Measurements from ENCODE around the gene RFK. TPM values are rescaled to one million over a fixed set of nuclear protein-coding genes. Genes with fewer than 3 reads are reported as not detected.

The RFK gene
- total and polyA plus RNA-seq, 9 of the 15 experiments (the other 6 are each of a cell fraction or from before 2014, with no cell fraction given) = 3.8 to 51.1 (median 14.8) TPM

DNA sequence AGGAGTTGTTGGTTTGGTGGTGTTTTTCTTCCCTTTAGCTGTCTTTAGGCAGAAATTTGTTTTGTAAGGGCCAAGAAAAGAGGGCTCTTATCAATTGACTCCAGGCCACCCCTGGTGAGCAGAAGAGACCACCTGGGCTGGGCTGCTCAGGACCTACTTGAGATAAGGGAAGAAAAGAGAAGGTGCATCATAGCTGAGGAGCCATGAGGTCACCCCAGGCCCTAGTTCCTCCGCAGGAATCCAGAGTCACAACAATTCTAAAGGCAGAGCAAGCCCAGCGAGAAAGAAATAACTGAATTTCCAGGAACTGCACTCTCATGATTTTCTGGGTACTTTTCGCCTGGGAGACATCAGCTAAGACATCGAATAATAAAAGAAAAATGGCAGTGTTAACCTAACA, 34.9 kb downstream of the RFK start (continued):
- TF ChIP-seq, protein P1, sequence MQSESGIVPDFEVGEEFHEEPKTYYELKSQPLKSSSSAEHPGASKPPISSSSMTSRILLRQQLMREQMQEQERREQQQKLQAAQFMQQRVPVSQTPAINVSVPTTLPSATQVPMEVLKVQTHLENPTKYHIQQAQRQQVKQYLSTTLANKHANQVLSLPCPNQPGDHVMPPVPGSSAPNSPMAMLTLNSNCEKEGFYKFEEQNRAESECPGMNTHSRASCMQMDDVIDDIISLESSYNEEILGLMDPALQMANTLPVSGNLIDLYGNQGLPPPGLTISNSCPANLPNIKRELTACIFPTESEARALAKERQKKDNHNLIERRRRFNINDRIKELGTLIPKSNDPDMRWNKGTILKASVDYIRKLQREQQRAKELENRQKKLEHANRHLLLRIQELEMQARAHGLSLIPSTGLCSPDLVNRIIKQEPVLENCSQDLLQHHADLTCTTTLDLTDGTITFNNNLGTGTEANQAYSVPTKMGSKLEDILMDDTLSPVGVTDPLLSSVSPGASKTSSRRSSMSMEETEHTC (IDR thresholded peaks at IDR 0.05) = no peak
- TF ChIP-seq, protein P2, sequence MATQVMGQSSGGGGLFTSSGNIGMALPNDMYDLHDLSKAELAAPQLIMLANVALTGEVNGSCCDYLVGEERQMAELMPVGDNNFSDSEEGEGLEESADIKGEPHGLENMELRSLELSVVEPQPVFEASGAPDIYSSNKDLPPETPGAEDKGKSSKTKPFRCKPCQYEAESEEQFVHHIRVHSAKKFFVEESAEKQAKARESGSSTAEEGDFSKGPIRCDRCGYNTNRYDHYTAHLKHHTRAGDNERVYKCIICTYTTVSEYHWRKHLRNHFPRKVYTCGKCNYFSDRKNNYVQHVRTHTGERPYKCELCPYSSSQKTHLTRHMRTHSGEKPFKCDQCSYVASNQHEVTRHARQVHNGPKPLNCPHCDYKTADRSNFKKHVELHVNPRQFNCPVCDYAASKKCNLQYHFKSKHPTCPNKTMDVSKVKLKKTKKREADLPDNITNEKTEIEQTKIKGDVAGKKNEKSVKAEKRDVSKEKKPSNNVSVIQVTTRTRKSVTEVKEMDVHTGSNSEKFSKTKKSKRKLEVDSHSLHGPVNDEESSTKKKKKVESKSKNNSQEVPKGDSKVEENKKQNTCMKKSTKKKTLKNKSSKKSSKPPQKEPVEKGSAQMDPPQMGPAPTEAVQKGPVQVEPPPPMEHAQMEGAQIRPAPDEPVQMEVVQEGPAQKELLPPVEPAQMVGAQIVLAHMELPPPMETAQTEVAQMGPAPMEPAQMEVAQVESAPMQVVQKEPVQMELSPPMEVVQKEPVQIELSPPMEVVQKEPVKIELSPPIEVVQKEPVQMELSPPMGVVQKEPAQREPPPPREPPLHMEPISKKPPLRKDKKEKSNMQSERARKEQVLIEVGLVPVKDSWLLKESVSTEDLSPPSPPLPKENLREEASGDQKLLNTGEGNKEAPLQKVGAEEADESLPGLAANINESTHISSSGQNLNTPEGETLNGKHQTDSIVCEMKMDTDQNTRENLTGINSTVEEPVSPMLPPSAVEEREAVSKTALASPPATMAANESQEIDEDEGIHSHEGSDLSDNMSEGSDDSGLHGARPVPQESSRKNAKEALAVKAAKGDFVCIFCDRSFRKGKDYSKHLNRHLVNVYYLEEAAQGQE (IDR thresholded peaks at IDR 0.05; ENCODE audit: borderline replicate concordance) = no peak; the same call in 1 of the 2 replicates
- TF ChIP-seq, protein P2 (CRISPR knock-in tag; IDR thresholded peaks at IDR 0.05; ENCODE audit: low read depth) = no peak
- TF ChIP-seq, protein P3, sequence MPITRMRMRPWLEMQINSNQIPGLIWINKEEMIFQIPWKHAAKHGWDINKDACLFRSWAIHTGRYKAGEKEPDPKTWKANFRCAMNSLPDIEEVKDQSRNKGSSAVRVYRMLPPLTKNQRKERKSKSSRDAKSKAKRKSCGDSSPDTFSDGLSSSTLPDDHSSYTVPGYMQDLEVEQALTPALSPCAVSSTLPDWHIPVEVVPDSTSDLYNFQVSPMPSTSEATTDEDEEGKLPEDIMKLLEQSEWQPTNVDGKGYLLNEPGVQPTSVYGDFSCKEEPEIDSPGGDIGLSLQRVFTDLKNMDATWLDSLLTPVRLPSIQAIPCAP (CRISPR knock-in tag; IDR thresholded peaks at IDR 0.05; ENCODE audit: borderline replicate concordance) = no peak
- TF ChIP-seq SMARCC2 (IDR thresholded peaks at IDR 0.05; ENCODE audit: low read depth) (peak; percentile 74; the same call in 1 of the 2 replicates), BHLHE40 (IDR thresholded peaks at IDR 0.05; ENCODE audit: low read length) (peak; percentile 32; the same call in 1 of the 2 replicates), PHTF2 (CRISPR knock-in tag; IDR thresholded peaks at IDR 0.05) (no peak), ZNF184 (CRISPR knock-in tag; IDR thresholded peaks at IDR 0.05) (no peak), ELF2 (CRISPR knock-in tag; IDR thresholded peaks at IDR 0.05) (no peak), ZNF282 (CRISPR knock-in tag; IDR thresholded peaks at IDR 0.05) (no peak), TCF3 (CRISPR knock-in tag; IDR thresholded peaks at IDR 0.05) (peak; percentile 95), MIER1 (IDR thresholded peaks at IDR 0.05; ENCODE audit: low read depth) (no peak), FOXA1 (IDR thresholded peaks at IDR 0.05; ENCODE audit: borderline replicate concordance) (no peak), CCAR2 (IDR thresholded peaks at IDR 0.05; ENCODE audit: low read depth, low read length) (no peak), CHD4 (IDR thresholded peaks at IDR 0.05; ENCODE audit: insufficient read depth, insufficient replicate concordance, low read depth, low read length, poor library complexity, severe bottlenecking) (no peak), SIN3A (IDR thresholded peaks at IDR 0.05; ENCODE audit: borderline replicate concordance in 2 of 2, control insufficient read depth in 1 of 2, low read depth in 2 of 2, low read length in 2 of 2) (no peak), SLC30A9 (CRISPR knock-in tag; IDR thresholded peaks at IDR 0.05) (no peak)
- TF ChIP-seq, protein P4, sequence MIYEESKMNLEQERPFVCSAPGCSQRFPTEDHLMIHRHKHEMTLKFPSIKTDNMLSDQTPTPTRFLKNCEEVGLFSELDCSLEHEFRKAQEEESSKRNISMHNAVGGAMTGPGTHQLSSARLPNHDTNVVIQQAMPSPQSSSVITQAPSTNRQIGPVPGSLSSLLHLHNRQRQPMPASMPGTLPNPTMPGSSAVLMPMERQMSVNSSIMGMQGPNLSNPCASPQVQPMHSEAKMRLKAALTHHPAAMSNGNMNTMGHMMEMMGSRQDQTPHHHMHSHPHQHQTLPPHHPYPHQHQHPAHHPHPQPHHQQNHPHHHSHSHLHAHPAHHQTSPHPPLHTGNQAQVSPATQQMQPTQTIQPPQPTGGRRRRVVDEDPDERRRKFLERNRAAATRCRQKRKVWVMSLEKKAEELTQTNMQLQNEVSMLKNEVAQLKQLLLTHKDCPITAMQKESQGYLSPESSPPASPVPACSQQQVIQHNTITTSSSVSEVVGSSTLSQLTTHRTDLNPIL (CRISPR knock-in tag; IDR thresholded peaks at IDR 0.05) = no peak
